Adrenal gland (tissue), 12 donors: ENCODE measurements around the gene CREB5. TPM values are rescaled to one million over a fixed set of nuclear protein-coding genes. Genes with fewer than 3 reads are reported as not detected.

Experiments
- DNase-seq, 7 donors: peaks; one replicate each; pipeline ENCODE4 v3.0.0-alpha.2; 2019 to 2020
- H3K27ac ChIP-seq, 5 donors: fragments of 200-600 bp; sonication (generic) in 4 of 5; 1 replicate in 3 of 5; 2 replicates in 2 of 5; pipeline versions ENCODE4 v1.5.1 to v1.8.0; 2016 to 2020; ENCODE audit warnings: mild to moderate bottlenecking in 1 of 5
- H3K27me3 ChIP-seq: fragments of 200-600 bp; 2 replicates; pipeline ENCODE4 v1.8.0; 2021
- H3K36me3 ChIP-seq, 2 donors: fragments of 200-600 bp; replicated peaks in 1 of 2; 1 replicate in 1 of 2; 2 replicates in 1 of 2; pipeline versions ENCODE4 v1.5.1 to v1.8.0; 2018 to 2022
- H3K4me1 ChIP-seq, 2 donors: fragments of 200-600 bp; replicated peaks in 1 of 2; 1 replicate in 1 of 2; 2 replicates in 1 of 2; pipeline versions ENCODE4 v1.5.1 to v1.8.0; 2018 to 2021
- H3K4me3 ChIP-seq, 4 donors: fragments of 200-600 bp; sonication (generic) in 3 of 4; one replicate each; pipeline ENCODE4 v1.5.1; 2016 to 2018
- H3K9me3 ChIP-seq, 3 donors: fragments of 200-600 bp; sonication (generic) in 1 of 3; replicated peaks in 1 of 3; 1 replicate in 2 of 3; 2 replicates in 1 of 3; pipeline versions ENCODE4 v1.5.1 to v1.8.0; 2016 to 2021
- CTCF ChIP-seq, 6 experiments: fragments of 450-650 bp in 4 of 6; fragments of 200-600 bp in 2 of 6; sonication (generic) in 1 of 6; IDR thresholded peaks; 1 replicate in 5 of 6; 2 replicates in 1 of 6; pipeline versions ENCODE4 v1.5.1 to v1.8.0; 2016 to 2021; ENCODE audit warnings: antibody characterized with exemption in 6 of 6, mild to moderate bottlenecking in 2 of 6, moderate library complexity in 1 of 6
- POLR2A ChIP-seq, 2 donors: fragments of 450-650 bp; IDR thresholded peaks; one replicate each; pipeline ENCODE4 v1.6.1; 2017; ENCODE audit warnings: antibody characterized with exemption in 2 of 2, mild to moderate bottlenecking in 2 of 2, moderate library complexity in 1 of 2
- WGBS, 4 donors: extraction: QIAGEN DNeasy Blood & Tissue Kit in 2 of 4; methylation state at CpG; one replicate each; pipeline versions ENCODE4 v1.1.5 to v1.1.7; 2013 to 2017; 5-methylcytosine and 5-hydroxymethylcytosine counted together
- intact Hi-C, 2 donors: fragments of 100-400 bp; cut with DNase I; formaldehyde crosslinking; loops; one replicate each; pipeline versions ENCODE4 v1.14.1 to v1.15.0; 2022 to 2023
- polyA plus RNA-seq, 3 donors: library from polyadenylated mRNA; stranded (reverse); fragments of 200-250 nt in 2 of 3; fragments of 350-450 nt in 1 of 3; fragmentation: Illumina TruSeq in 1 of 3; extraction: RNeasy Lipid Tissue Mini Kit (QIAGEN cat#74804) in 1 of 3; gene quantifications; one replicate each; pipeline ENCODE4 v1.2.3, GENCODE V29; 2013 to 2014
- total RNA-seq, 9 donors: library from RNA; depleted of rRNA in 4 of 9; stranded (reverse); fragments of >200 nt in 4 of 9; fragments of 120-200 nt in 1 of 9; fragmentation: NEBNext Ultra II Directional in 1 of 9; extraction: Animal tissue kit (Norgen Biotek cat#: 25700) in 1 of 9; gene quantifications; one replicate each; pipeline versions ENCODE4 v1.1.0 to v1.2.4, GENCODE V29; 2013 to 2023
- donor health status: healthy with polysubstance abuse.
- donor health status: Bipolar disorder and iron deficiency.
- donor health status: DM: yes; HTN: yes; CAD: no.
- donor health status: DM: no; HTN: no; CAD: no.
- donor health status: DM: no; HTN: no; CAD: no.
- donor health status: DM: yes; HTN: yes; CAD: no.

CREB5 gene
- total and polyA plus RNA-seq, 12 donors, result 0.69 to 5.4 (median 1.3) TPM

GRCh38 chr7:28733035-28733434 is 320.7 kb downstream of the CREB5 start:
- no peaks in the 10 kb centered on the region for H3K36me3 ChIP-seq
- H3K27ac ChIP-seq, result no peak overlapping the region
- no peaks in the 10 kb centered on the region for H3K4me1 ChIP-seq
- intact Hi-C loops, result no loop called here
- H3K27me3 ChIP-seq, result no peaks in the 10 kb centered on the region
- no peak overlapping the region for H3K4me3 ChIP-seq
- H3K9me3 ChIP-seq, result no peaks in the 10 kb centered on the region
- 62 to 75% (median 68%) methylated on average over 2 of the region's 2 CpGs for WGBS, 4 donors
- no peak for DNase-seq
- TF ChIP-seq POLR2A (IDR thresholded peaks at IDR 0.05) (no peak), CTCF (IDR thresholded peaks at IDR 0.05) (no peak)

GRCh38 chr7:28738412-28738811 is 326.1 kb downstream of the CREB5 start:
- 57 to 68% (median 64%) methylated on average over 5 of the region's 5 CpGs for WGBS, 4 donors
- no peaks in the 10 kb centered on the region for H3K4me1 ChIP-seq
- intact Hi-C loops, result no loop called here
- H3K4me3 ChIP-seq, result no peak overlapping the region
- no peaks in the 10 kb centered on the region for H3K27me3 ChIP-seq
- no peaks in the 10 kb centered on the region for H3K9me3 ChIP-seq
- no peaks in the 10 kb centered on the region for H3K36me3 ChIP-seq
- no peak overlapping the region for H3K27ac ChIP-seq
- DNase-seq, result no peak
- TF ChIP-seq POLR2A (IDR thresholded peaks at IDR 0.05), result no peak
- no peak for TF ChIP-seq CTCF (IDR thresholded peaks at IDR 0.05)

- no peak for DNase-seq
- TF ChIP-seq CTCF (IDR thresholded peaks at IDR 0.05) (no peak), POLR2A (IDR thresholded peaks at IDR 0.05) (no peak)
- Histone ChIP-seq H3K27me3 (no peaks in the 10 kb centered on the region), H3K9me3 (no peaks in the 10 kb centered on the region), H3K27ac (no peak overlapping the region), H3K36me3 (no peaks in the 10 kb centered on the region), H3K4me1 (no peaks in the 10 kb centered on the region), H3K4me3 (no peak overlapping the region)
- intact Hi-C loops, result no loop called here
- 82 to 86% (median 84%) methylated on average over 3 of the region's 3 CpGs for WGBS, 4 donors
These were observed 326.8 kb downstream of the CREB5 start for GRCh38 chr7:28739128-28739527.

- Histone ChIP-seq H3K4me3 (no peak overlapping the region), H3K27me3 (no peaks in the 10 kb centered on the region), H3K4me1 (no peaks in the 10 kb centered on the region), H3K36me3 (no peaks in the 10 kb centered on the region), H3K27ac (no peak overlapping the region), H3K9me3 (no peaks in the 10 kb centered on the region)
- intact Hi-C loops, result no loop called here
- TF ChIP-seq POLR2A (IDR thresholded peaks at IDR 0.05), result no peak
- no peak for TF ChIP-seq CTCF (IDR thresholded peaks at IDR 0.05)
- 65 to 83% (median 79%) methylated on average over 5 of the region's 5 CpGs for WGBS, 4 donors
- no peak for DNase-seq
These were observed 327.5 kb downstream of the CREB5 start for GRCh38 chr7:28739826-28740225.
